ENCODE measurements around the gene FGG.

The FGG gene

DNA sequence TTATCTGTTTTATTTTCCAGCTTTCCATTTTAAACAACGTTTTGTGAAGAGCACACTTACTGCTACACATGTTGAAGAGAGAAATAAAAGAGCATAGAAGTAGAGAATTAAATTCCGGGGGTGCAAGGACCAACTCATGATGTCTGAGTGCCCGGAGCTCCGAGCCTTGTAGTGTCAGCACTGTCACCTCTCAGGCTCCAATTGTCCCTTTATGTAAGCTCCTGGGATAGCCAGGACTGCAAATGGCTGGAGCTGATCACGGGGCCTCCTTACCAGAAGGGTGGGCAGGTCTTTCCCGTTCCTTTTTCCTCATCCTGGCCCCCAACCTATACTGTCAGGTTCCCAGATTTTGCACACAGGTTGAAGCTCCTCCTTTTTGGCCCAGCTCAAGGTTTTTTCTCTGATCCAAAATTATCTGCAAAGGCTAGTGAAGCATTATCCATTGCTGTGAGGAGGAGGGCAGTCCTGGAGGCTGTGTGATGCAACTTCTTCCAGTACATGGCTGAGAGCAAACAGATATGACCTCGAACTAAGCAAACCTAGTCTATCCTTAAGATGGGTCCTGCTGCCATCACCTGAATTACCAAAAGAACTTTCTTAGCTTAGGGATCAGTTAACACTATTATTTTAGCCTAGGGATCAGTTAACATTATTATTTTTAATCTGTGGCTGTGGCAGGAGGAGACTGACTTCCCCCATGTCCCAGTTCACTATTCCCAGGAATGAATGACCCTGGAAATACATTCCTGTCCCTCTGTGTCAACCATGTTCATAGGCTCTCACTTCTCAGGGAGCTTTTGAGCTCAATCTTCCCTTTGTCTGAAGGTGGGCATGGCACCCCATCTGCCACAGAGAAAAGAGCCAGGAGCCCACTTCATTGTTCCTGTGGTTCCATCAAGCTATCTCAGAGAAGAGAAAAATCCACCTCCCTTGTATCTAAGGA is at the start of gene FGG:
FGG (minus strand) TSS at position 185 of the 943 bp plus-strand sequence; CDS start at position 138, 47 bp downstream.
- no peak for DNase-seq

DNA sequence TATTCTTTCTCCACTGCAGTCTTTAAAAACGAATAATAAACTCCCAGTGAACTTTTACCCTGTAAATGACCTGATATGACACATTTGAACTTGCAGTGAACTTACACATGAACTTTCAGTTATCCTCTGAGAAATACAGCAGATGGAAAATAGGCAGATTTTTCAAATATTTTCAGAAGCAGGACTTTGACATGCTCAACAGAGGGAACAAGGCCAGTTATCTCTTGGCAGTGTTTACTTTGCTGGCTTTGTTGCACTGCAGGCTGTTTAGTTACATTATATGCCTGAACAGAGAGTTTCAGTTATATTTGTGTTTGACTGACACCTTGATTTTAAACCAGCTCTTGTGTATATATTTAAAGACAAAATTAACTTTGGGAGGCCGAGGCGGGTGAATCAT is 47.6 kb upstream of the FGG start:
- intact Hi-C loops (cut with DNase I) = no loop called here
- no peak for DNase-seq

More for the DNA sequence above, at the start of gene FGG:
- intact Hi-C loops (cut with DNase I) = no loop called here

DNA sequence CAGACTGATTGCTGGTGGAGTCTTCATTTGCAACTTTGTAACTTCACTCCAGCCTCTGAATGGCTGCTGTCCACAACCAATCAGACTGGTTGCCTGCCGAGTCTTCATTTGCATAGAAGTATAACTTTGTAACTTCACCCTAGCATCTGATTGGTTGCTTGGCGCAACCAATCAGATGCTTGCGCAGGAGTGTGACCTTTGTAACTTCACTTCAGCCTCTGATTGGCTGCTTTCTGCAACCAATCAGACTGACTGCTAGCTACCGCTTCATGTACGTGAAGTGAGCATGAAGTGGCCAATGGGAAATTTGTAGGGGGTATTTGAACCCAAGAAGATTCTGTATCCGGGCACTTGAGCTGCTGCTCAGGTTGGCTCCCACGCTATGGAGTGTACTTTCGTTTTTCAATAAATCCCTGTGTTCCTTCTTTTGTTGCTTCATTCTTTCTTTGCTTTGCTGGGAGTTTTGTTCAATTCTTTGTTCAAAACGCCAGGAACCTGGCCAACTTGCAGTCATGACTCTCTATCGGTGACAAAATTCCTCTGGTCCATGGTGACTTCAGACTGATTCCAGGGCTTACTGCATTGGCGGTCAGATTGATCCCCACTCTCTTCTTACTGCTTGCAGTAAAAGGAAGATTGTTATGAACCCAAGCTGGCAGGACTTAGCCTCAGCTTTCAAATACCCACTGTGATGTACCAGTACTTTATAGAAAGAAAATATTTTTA is 46.4 kb upstream of the FGG start:
- intact Hi-C loops (cut with DNase I) = no loop called here
- DNase-seq = no peak

DNA sequence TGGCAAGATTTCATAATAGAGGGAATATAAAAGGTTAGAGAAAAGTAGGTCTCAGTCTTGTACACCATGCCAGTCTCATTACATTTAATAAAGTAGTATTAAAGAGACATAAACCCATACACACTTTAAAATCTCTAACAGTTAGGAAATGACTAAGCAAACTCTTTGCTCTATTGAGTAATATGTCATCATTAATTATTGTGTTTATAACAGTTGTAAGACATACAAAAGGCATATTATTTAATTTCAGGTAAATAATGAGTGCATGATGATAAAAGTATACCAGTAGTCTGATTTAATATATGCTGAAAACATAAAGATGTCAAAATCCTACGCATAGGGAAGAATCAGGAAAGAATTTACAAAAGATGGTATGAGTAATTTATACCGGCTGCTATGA is 31.0 kb upstream of the FGG start:
- intact Hi-C loops (cut with DNase I) = no loop called here

DNA sequence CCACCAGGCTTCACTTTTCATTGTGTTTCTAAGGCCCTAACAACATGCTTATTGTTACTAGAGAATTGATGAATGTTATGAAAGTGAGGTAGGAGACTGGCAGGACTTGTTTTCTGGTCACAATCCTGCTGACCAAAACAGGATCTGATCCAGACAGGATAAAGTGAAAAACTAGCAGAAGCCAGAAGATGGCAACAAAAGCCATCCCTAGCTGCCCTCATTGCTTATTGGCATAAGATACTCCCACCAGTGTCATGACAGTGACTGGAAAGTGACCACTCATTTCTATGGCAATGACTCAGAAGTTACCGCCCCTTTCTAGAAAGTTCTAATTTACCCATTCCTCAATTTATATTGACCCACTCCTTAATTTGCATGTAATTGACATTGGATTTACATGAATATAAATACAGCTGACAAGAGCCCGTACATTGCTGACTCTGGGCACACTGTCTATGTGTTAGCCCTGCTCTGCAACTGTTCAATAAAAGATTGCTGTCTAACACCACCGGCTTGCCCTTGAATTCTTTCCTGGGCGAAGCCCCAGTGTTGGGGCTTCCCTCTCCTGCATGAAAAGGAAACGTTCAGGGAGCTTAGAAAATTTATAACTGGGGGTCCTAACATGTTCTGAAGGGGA is 30.0 kb upstream of the FGG start:
- intact Hi-C loops (cut with DNase I) = no loop called here
- DNase-seq = no peak

More for the DNA sequence above, 31.0 kb upstream of the FGG start:
- no peak for DNase-seq

DNA sequence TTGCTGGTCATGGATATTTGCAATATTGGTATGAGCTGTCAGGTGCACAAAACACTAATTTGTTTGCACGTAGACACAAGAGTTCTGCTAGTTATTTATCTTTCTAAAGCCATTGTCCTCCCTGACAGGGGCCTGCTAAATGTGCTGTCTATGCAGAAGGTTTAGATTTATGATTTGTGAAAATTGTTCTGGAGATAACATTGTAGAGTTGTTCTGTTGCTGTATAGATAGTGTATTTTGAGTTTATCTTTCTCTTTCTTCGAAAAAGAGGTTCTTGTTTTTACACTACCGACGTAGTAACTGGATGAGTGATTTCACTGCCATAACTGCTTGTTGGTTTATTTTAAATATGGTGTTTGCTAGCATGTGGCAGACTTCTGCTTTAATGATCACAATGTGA is 28.5 kb upstream of the FGG start:
- no peak for DNase-seq
- intact Hi-C loops (cut with DNase I) = no loop called here

DNA sequence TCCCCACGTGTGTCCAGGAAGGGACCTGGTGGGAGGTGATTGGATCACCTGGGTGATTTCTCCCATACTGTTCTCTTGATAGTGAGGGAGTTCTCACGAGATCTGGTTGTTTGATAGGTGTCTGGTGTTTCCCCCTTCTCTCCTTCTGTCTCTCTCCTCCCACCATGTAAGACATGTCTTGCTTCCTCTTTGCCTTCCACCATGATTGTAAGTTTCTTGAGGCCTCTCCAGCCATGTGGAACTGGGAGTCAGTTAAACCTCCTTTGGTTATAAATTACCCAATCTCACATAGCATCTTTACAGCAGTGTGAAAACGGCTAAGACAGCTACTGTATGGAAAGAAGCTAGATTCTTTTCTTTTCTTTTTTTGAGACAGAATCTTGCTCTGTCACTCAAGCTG is 21.6 kb upstream of the FGG start:
- intact Hi-C loops (cut with DNase I) = no loop called here
- DNase-seq = no peak

DNA sequence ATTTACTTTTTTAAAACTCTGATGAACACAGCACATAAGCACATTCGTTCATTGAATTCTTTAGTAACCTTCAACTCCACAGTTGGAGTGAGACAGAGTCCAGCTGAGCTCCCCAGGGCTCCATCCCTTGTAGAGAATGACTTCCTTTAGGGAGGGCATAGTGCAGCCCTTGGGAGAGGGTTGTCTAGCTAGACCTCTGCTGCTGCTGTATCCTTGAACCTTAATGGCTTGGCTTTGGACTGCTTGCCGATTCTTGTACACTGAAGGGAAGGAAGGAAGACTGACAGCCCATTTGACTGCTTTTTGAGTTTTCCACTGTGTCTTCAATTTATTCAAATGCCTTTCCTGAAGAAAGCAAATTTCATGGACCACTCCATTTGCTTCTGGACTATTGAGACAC is 19.4 kb upstream of the FGG start:
- intact Hi-C loops (cut with DNase I) = no loop called here
- no peak for DNase-seq

DNA sequence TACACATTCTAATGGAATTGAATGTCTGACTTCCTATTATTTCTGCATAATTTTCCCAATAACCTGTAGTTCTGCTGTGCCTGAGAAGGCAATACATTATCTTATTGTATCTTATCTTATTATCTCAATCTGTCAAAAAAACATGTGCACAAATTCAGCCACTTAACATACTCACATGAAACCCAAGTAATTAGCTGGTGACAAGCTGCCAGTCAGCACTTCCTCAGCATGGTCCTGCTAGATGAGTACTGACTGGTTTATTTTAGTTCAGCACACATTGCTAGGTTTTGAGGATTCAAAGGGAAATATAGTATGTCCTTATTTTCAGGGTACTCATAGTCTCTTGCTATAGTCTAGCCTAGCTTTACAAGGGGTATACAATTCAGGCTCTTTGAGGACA is 17.9 kb upstream of the FGG start:
- DNase-seq = no peak
- intact Hi-C loops (cut with DNase I) = no loop called here

DNA sequence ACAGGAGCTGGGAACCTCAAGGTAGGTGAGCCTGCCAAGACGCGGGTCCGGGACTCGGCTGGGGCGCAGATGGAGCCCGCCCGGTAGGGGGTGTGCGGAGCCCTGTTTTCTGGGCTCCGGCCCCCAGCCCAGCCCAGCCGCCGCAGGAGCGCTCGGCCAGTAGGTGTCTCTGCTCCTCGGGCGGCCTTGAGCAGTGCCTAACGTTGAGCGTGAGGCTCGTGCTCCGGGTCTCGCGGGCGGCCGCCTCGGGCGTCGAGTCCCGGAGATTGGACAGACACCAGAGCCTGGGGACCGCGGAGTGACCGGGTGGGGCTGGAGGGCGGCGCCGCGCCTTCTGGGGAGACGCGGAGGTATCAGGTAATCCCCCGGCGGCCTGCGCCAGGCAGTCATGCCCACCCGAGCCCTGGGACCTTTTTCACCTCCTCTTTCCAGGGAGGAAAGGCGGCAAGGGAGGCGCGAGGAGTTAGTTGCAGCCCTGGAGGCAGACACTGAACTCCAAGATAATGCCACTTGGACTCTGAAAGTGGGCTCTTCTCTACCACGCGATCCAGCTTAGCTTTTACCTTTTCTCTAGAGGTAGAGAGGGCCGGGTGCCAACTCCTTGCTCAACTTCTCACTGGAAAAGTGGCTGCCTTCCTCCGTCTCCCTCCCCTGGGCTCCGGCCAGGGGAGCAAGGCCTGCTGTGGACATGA is 14.5 kb upstream of the FGG start:
- peak in 9 of 10 donors; percentile 10 to 90 (median 48) for DNase-seq
- intact Hi-C loops (cut with DNase I) = no loop called here

DNA sequence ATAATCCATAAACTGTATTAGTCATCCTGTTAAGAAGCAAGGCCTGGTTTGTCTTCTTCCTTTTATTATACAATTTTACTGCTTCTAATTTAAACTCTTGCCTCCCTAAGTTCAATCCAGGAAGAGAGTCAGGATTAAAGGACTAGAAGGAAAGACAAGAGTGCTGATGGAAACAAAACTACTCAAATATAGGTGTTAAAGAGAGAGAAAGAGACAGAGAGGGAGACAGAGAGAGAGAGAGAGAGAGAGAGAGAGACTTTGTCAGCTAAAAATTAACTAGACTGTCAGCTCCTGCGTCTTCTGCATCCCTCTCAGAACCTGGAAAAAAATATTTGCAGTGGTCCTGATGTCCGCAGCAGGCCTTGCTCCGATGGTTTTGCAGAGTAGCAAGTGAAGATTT is 13.5 kb upstream of the FGG start:
- intact Hi-C loops (cut with DNase I) = no loop called here
- no peak for DNase-seq

DNA sequence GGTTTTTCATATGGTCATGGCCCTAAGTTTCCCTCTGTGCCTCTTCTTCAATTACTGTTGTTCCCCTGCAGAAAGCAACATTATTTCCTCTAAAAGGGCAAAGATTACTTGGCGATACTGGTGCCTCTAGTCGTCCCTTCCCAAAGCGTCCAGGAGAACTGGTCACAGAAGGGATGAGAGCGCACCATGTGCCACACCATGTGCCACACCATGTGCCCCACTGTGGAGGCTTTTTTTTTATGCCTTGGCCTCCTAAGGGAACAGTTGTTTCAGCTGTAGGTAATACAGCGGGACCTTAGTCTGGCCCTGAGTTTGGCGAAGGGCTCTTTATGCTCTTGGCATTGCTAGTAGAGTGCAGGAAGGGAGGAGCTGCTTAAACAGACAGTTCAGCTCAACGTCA is 11.5 kb upstream of the FGG start:
- no peak for DNase-seq
- intact Hi-C loops (cut with DNase I) = no loop called here

DNA sequence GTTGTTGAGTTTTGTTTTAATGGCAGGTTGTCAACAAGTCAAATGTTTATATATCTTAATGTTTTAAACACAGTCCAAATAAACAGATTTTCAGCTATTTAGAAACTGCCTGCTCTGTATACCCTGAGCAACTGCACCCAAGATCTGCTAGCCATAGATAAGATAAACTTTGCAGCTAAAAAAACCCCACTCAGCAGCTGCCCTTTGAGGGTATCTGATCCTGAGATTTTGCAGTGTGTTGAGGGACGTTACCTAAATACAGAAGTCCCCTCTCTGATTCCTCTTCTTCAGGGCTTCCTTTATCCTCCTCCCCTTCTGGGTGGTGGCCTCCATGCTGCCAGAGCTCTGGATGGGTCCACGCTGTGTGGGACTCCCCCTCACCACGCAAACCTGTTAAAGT is 11.0 kb upstream of the FGG start:
- intact Hi-C loops (cut with DNase I) = no loop called here
- no peak for DNase-seq

DNA sequence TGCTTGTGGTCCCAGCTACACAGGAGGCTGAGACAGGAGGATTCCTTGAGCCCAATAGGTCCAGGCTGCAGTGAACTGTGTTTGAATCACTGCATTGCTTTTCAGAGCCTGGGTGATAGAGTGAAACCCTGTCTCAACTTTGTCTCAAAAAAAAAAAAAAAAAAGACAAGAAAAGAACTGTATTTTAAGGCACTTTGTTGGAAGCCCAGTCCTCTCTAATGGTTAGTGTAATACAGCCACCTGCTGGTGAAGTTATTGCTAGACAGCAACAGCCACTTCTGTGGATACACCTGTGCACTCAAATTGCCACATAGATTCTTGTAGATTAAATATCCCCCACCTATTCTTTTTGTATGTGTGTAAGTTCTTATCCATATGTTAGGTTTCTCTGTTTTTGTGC is 10.1 kb upstream of the FGG start:
- intact Hi-C loops (cut with DNase I) = no loop called here
- no peak for DNase-seq

DNA sequence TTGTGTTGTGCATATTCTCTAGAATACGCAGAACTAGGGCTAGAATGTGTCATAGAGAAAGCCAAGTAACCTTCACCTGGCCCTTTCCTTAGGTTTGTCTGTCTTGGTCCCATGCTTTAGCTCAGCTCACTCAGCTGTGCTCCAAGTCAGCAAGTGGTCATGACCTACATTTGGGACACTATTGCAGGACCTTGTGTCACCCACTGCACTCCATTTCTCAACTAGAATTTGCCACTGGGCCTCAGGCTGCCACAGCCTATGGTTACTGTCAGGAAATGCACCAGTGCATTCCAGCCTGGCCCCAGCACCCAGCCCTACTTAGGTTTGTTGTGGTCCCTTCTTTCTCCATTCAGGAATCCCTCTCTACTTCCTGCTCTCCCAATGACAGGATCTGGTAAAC is 7.7 kb upstream of the FGG start:
- intact Hi-C loops (cut with DNase I) = no loop called here
- DNase-seq = no peak

DNA sequence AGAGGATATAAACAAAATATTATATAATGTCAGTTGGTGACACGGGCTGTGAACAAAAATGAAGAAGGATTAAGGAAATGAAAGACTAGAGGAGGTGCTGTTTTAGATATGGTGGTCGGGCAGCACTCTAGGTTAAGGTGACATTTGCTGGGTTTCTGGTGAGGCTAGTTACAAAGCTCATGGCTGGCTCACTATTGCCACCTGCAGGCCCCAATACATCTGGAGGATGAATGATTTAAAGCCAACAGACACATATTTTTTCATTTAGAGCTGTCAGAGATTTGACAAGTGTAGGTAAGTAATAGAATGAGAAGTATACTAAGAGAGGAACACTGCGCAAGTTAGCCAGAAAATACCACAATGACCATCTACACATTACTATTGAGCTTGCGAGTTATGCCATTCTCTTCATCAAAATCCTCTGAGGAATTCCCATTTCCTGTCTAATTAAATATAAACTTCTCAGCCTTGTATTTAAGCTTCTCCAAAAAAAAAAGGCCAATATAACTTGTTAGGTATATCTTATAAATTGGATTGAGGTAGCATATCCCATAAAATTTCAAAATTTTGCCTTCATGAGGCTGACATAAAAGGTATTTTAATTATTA is 6.4 kb upstream of the FGG start:
- intact Hi-C loops (cut with DNase I) = loop anchor here (1.0 kb wide), 1 partner anchor 67 kb away; no protein-coding TSS in a partner anchor
- DNase-seq = peak in 7 of 10 donors; percentile 47 to 91 (median 70)

DNA sequence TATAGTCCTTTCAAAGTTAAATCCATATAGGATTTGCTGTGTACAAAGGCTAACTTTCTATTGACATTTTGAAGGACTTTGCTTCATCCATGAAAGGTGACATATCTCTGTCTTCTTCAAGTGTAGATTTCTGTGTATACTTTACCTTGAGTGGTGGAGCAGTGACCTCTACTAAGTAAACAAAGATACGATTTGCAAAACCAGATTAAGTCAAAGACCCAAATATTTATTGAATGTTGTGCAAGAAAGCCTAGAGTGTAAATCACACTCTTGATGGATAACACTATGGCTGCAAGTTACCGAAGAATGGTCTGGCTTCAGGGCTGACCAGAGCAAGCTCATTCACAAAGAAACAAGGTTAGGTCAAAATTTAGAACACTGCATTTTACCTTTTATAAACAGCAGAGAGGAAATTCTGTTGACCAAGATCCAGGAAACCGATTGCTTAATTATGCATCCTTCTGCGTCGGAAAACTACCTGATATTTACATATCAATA is 5.4 kb upstream of the FGG start:
- intact Hi-C loops (cut with DNase I) = loop anchor here (1.0 kb wide), 1 partner anchor 66 kb away; no protein-coding TSS in a partner anchor
- DNase-seq = no peak

DNA sequence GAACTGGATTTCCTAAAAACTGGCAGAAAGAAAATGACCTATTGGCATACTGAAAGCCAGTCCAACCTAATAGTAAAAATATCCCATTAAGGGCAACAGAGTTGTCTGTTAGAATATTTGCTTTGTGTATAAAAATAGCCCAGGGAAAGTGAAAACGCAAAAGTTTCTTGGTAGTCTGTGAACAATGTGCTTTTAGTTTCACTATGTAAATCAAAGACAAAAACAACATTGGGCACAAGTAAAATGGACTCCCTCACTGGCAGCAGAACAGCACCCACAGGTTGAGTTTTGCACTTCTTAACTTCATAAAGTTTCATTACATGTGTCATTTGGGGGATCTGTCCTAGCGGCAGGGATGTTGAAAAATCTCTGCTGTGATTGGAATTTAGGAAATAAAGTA is 4.3 kb upstream of the FGG start:
- DNase-seq = no peak
- intact Hi-C loops (cut with DNase I) = no loop called here

DNA sequence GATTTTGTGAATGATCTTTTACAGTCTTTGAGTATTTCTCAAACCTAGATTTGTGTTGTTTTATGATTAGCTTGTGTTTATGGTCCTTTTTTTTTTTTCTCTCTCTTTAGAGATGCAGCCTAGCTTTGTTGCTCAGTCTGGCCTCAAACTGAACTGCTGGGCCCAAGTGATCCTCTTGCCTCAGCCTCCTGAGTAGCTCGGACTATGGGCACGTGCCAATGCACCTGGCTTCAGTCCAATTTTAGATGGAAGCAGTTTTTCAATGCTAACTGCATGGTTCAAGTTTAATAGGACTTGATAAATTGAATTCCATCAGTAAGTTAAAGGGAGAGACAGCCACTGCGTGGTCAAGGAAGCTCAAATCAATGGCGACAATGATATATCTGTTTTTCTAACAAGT is 3.8 kb upstream of the FGG start:
- no peak for DNase-seq
- intact Hi-C loops (cut with DNase I) = no loop called here

DNA sequence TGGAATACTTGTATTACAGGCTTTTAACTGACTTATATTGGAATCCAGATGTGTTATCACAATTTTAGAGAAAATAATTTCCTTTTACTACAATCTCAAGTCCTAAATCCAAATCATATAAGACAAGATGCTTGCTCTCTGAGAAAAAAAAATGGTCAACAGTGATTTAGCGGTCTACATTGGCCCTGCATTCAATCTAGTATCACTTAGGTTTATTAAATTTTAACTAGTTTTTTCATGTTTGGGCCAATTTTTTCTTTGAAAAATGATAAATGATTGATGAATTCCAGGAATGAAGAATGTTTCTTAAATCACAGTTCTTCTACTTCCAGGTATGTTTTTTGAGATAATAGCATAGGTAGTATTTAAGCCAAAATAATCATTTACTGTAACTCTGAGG is 2.8 kb upstream of the FGG start:
- intact Hi-C loops (cut with DNase I) = no loop called here
- no peak for DNase-seq
